Endothelial cell of umbilical vein (primary cell): Measurements from ENCODE around the gene SFPQ.

Source experiments
- POLR2A ChIP-seq: IDR thresholded peaks from 2 replicates; pipeline ENCODE4 v1.6.1; 2012; ENCODE audit warnings: low read depth, mild to moderate bottlenecking, control low read depth, low read length
- TF ChIP-seq, protein P1 (sequence below), 2 donors: IDR thresholded peaks; 1 replicate in 1 of 2; 2 replicates in 1 of 2; pipeline ENCODE4 v1.5.1; 2011; ENCODE audit warnings: low read length in 2 of 2, mild to moderate bottlenecking in 2 of 2, moderate library complexity in 2 of 2, control low read depth in 1 of 2, inconsistent platforms in 1 of 2, low read depth in 1 of 2; ENCODE audit not compliant: insufficient read depth in 1 of 2; ENCODE audit errors: extremely low read depth in 1 of 2
- TF ChIP-seq, protein P2 (sequence below): IDR thresholded peaks from 2 replicates; pipeline ENCODE4 v1.6.1; 2011; ENCODE audit not compliant: insufficient read depth, insufficient read length

DNA sequence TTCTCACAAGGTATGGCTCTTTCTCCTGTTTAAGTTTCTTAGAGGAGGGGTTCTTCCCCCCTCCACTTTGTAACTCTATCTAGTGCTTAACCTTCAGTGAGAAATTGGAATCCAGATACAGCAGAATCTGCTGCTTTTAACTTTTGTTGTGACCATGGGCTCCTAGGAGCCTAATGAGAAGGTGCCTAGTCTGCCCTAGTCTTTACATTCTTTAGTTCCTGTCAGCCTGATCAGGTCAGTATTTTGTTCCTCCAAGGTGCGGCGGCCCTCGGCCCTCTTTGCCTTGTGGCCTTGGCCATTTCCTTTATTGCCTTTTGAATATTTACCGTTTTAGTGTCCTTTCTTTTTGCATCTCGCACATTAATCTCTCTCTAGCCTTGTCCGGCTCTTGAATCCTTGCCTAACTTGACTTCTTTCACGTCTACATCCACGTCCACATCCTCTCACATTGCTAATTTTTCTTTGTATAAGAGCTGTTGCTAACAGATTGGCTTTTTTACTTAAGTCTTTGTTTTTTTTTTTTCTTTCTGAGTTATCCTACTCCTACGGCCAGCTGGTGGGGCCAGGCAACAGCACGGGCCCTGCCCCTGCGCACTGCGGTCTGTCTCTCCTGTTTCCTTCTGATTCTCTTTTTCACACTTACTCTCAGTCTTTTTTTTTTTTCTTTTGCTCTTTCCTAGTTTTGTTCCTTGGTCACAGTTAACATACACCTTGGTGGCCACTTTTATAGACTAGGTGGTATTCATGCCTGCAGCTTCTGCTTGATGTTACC lies 49.0 kb downstream of the SFPQ start:
- TF ChIP-seq, protein P1, sequence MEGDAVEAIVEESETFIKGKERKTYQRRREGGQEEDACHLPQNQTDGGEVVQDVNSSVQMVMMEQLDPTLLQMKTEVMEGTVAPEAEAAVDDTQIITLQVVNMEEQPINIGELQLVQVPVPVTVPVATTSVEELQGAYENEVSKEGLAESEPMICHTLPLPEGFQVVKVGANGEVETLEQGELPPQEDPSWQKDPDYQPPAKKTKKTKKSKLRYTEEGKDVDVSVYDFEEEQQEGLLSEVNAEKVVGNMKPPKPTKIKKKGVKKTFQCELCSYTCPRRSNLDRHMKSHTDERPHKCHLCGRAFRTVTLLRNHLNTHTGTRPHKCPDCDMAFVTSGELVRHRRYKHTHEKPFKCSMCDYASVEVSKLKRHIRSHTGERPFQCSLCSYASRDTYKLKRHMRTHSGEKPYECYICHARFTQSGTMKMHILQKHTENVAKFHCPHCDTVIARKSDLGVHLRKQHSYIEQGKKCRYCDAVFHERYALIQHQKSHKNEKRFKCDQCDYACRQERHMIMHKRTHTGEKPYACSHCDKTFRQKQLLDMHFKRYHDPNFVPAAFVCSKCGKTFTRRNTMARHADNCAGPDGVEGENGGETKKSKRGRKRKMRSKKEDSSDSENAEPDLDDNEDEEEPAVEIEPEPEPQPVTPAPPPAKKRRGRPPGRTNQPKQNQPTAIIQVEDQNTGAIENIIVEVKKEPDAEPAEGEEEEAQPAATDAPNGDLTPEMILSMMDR (IDR thresholded peaks at IDR 0.05; ENCODE audit: extremely low read depth in 1 of 2, insufficient read depth in 1 of 2, low read depth in 1 of 2, low read length in 2 of 2): no peak
- no peak for TF ChIP-seq POLR2A
- TF ChIP-seq, protein P2, sequence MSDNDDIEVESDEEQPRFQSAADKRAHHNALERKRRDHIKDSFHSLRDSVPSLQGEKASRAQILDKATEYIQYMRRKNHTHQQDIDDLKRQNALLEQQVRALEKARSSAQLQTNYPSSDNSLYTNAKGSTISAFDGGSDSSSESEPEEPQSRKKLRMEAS: no peak
